Umbilical cord (tissue), 2 donors: Measurements from ENCODE around the gene FHOD3. TPM values are rescaled to one million over a fixed set of nuclear protein-coding genes. Genes with fewer than 3 reads are reported as not detected.
"Not testable (repeated sequence)": the region's sequence is repeated elsewhere in the genome, so short reads cannot be mapped to it uniquely, and the experiment has no call there.

Experiments used
- DNase-seq: peaks from one replicate; pipeline ENCODE4 v3.0.0-alpha.2; 2015; ENCODE audit warnings: low spot score
- total RNA-seq: library from RNA; depleted of rRNA; stranded (reverse); fragments of >200 nt; gene quantifications from one replicate; pipeline ENCODE4 v1.2.3, GENCODE V29; 2014; ENCODE audit warnings: low replicate concordance; ENCODE audit not compliant: insufficient read depth

FHOD3 gene
- total RNA-seq, 1 donor from 2014 or later = 59.7 TPM

DNA sequence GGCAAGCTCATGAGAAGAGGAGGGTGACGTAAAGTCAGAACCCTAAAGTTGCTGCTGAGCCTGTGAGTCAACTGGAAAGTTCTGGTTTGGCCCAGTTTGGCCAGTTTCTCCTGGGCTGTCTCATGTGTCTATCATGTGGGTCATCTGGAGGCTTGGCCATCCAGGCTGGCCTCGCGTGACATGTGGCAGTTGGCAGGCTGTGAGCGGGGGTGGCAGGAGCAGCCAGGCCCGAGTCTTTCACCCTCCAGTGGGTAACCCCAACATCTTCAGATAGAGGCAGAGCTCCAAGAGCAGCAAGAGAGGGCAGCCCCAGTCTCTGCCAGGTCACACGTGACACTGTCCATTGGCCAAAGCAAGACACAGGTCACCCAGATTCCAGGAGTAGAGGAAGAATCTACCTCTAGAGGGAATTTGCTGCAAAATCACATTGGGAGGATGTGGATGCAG, 51.5 kb downstream of the FHOD3 start:
- no peak for DNase-seq

DNA sequence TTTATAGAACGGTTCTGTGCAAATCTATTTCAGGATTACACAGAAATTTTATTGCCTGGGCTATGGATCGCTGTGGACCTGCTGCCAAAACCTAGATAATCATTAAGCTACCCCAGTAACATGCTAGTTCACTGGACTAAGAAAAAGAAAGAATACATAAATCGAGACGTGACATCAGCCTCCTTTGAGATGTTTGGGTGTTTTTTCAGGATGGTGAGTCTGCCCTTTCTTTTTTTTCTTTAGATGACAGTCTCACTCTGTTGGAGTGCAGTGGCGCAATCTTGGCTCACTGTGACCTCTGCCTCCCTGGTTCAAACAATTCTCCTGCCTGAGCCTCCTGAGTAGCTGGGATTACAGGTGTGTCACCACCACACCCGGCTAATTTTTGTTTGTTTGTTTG, 52.0 kb downstream of the FHOD3 start:
- no peak for DNase-seq

- DNase-seq = no peak
Measured at GRCh38 chr18:36350251-36350651, 52.7 kb downstream of the FHOD3 start.

DNA sequence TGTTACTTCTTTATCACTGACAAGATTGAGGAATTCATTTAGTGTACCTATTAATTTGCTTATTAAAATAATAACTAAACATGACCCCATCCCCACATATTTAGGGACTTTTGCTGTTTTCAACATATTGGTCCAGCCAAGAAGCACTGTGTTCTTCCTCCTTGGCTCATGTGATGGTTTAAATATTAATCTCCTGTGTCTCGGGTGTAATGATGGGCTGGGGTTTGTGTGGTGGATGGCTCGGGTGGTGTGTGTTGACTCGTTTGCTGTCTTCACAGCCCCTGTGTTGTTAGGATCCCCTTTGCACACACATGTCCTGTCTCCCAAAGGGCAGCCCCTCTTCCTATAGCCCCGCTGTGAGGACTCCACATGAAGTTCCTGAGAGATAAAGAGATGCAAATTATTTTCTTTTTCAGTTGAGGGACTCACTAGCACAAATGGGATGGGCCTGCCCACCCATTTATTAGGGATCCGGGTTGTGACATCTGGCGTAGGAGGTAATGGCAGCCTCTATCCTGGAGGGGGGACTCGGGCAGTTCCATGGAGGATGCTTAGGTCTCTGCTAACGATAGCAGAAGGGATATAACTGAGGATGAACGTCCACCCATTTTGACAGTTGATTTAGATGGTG, 53.4 kb downstream of the FHOD3 start:
- no peak for DNase-seq

DNA sequence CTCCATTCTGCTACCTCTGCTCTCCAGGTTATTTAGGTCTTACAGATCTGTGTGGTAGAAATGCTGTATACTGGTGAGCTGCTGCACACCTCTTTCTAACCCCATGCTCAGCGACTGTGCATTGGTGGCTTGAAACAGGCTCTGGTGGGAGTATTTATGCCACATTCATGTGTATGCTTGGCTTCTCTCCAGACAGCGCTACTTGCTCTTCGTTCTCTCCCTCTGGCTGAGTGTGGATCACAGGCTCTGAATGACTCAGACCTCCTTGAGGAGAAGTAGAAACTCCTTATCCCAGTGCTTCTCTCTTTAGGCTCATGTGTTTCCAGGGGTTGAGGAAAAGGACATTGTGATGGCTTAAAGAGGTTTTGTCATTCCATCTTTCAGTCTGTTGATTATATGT, 54.9 kb downstream of the FHOD3 start:
- DNase-seq = peak; percentile 78

GRCh38 chr18:36354989-36355388, 57.5 kb downstream of the FHOD3 start:
- no peak for DNase-seq

DNA sequence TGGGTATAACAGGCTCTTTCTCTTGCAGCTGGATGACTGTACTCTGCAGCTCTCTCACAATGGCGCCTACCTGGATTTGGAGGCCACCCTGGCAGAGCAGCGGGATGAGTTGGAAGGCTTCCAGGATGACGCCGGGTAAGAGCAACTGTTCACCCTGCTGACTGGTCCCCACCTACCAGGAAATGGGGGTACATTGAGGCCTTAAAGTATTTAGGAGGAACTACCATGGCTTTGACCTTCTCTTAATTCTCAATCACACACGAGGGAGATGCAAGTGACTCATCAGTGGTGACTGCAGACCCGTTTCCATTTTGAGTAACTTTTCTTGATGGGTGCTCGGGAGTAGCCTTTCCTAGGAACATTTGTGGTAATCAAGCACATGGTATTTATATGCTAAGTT, 58.0 kb downstream of the FHOD3 start:
- DNase-seq = no peak

DNA sequence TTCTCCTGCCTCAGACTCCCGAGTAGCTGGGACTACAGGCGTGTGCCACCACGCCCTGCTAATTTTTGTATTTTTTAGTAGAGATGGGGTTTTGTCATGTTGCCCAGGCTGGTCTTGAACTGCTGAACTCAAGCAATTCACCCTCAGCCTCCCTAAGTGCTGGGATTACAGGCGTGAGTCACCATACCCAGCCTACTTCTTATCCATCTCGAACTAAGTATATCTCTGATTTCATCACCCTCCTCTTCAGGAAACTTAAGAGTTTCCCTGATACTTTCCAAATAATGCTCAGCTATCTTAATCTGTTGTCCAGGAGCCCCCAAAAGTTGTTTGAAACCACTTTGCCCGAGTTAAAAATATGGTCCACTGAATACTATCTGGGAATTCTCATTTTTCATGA, 59.2 kb downstream of the FHOD3 start:
- not testable (repeated sequence) for DNase-seq

DNA sequence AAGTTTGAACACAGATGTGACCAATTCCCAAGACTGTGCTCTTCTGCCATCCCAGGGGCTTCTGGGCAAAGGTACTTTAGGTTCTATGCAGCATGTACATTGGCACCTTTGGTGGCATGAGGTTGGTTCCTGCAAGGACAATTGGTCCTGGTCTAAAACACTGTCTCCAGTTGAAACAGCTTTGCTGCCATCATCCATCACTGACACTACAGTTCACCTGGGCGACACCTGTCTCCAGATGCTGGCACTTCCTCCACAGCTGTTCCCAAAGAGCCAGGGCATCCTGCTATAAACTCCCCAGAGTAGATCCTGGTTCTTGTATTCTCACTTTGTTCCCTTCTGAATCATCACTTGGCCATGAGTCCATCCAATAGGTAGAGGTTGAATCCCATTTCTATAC, 60.6 kb downstream of the FHOD3 start:
- no peak for DNase-seq

GRCh38 chr18:36360256-36360909, 62.9 kb downstream of the FHOD3 start:
- DNase-seq = no peak

DNA sequence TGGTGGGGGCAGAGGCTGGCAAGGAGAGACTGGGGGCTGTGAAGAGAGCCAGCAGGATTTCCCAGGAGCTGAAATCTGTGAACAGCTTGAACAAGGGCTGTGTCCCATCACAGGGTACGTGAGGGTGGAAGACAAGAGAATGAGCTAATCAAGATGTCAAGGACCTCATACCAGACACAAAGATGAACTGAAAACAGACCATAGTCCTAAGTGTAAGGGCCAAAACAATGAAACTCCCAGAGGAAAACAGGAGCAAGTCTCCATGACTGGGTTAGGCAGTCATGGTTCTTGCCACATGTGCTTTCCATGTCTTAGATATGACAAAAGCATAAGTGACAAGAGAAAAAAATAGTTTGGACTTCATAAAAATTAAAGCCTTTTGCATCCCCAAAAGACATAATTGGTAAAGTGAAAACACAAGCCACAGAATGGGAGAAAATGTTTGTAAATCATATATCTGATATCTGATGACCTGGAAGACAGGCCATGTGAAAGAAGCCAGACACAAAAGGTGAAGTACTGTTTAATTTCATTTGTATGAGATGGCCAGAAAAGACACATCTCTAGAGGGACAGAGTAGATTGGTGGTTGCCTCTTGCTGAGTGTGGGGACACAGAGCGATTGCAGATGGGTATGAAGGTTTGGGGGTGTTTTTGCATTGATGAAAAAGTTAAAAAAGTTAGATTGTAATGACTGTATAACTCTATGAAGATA, 67.6 kb downstream of the FHOD3 start:
- DNase-seq = no peak

DNA sequence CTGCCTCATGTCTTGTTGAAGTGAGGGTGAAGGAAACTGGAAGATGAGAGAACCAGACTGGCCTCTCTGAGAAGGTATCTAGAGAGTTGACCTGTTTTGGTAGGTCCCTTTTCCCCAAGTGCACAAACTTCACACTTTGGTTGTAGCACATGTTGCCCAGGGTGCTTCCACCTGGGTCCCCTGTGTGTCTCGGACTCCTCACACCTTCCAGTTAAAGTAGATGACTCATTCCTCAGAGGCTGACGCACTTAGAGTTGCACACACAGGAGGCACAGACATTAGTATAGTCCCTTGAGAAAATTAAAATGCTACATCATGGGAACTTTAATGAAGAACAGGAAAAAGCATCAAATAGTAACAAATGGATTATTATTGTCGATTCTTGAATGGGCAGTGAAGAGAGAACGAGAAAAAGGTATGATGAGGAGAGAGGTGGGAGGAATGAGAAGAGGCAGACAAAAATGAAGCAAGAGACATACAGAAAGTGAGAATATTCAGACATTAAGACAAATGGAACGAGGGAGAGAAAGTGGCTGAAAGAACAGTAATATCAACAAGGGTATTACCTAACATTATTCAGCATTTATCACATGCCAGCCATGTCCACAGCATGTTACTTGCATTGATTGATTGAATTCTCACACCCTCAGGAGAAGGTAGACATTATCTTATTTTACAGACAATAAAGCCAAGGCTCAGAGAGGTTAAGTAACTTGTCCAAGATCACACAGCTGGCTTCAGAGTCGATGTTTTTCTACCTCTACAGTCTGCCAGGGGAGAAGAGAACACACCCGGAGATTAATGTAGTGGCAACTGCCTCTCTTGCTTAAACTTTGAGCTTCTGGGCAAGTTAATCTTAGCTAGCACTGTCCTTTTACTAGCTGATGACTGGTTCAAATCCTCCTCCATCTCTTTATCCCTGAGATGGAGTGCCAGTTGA, 68.6 kb downstream of the FHOD3 start:
- DNase-seq = peak; percentile 73

GRCh38 chr18:36366994-36367839, 69.7 kb downstream of the FHOD3 start:
- peak; percentile 64 for DNase-seq

DNA sequence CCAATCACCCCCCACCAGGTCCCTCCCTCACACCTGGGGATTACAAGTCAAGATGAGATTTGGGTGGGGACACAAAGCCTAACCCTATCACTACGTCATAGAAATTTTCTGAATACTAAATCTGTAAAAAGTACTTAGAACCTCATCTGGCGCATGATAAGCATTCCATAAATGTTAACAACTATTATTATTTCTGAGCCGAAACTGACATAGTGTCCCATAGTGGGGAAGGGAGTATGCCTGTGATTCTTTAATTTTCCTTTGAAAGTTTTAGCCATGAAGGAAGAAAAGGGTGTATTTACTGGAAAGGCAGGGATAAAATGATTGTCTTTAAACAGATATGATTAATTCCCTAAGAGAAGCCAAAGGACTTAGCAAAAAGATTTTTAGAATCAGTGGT, 71.4 kb downstream of the FHOD3 start:
- DNase-seq = peak; percentile 63

GRCh38 chr18:36372903-36373311, 75.4 kb downstream of the FHOD3 start:
- DNase-seq = no peak

DNA sequence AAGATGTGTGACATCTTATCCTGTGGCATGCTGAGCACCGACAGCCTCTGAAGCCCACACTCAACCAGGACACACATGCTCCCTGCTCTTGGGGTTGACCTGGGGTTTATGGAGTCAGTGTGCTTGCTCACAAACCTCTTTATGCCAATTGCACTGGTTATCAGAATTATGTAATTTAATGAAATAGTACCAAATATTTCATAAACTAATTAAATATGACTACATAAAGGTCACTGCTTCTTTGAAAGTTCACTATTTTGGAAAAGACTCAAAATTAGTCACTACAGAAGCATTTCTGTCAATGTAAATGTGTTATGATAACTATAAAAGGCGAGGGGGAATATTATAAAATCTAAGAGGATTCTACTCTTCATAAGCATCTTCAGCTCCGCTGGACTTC, 76.7 kb downstream of the FHOD3 start:
- DNase-seq = no peak

GRCh38 chr18:36375118-36375517, 77.6 kb downstream of the FHOD3 start:
- DNase-seq = no peak

DNA sequence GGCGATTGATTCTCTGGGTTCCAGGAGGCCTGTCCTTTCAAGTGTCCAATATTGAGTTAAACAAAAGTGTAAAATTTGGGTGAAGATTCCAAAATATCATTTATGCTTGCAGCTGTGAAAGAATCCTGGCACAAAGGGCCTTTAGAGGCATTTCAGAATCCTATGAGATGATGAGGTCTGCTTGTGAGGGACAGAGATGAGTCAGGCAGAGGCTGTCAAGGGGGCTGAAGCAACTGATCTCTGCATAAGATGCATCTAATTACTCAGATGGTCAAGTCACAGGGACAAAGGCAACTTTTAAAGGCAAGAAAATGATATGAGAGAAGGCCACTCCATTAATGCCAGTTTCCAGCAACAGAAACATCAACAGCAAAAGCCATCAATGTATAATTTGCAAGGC, 78.8 kb downstream of the FHOD3 start:
- DNase-seq = no peak

- no peak for DNase-seq
Measured at GRCh38 chr18:36377626-36378025, 80.1 kb downstream of the FHOD3 start.

- DNase-seq = no peak
Measured at GRCh38 chr18:36378205-36378604, 80.7 kb downstream of the FHOD3 start.

DNA sequence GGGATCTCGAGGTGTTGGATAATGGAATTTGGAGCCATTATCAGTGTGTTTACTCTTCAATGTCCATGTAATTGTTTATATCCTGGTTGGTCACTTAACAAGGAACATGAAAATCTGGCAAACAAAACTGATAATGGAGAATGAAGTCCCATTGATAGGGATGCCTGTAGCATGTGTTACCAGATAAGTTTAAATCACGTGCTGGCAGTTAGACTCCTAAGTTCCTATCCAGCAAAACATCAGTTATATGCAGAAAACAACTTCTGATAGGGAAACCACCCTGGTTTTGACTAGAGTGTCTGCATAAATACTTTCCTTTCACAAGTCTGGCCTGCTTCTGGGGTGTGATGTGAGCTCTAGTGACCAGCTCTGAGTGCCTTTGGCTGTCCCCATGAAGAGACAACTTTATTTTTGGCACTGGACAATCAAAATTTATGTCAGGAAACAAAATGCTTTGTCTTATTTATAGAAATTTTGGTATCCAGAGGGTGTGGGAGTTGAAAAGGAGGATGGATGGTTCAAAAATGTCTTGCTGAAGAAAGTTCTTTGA, 82.0 kb downstream of the FHOD3 start:
- DNase-seq = no peak
